Mesothelial cell of epicardium (in vitro differentiated cells): Measurements from ENCODE around the gene MTARC2. TPM values are rescaled to one million over a fixed set of nuclear protein-coding genes. Genes with fewer than 3 reads are reported as not detected.

ENCODE experiments used
- DNase-seq, 2 experiments: peaks; one replicate each; pipeline ENCODE4 v3.0.0; 2021; ENCODE audit warnings: low spot score in 2 of 2; ENCODE audit not compliant: unreplicated experiment in 2 of 2
- H3K27ac Mint-ChIP-seq: 2 replicates; pipeline ENCODE4 v1.8.0; 2021; ENCODE audit warnings: mixed read lengths
- H3K27me3 Mint-ChIP-seq: 2 replicates; pipeline ENCODE4 v1.8.0; 2021; ENCODE audit warnings: low read depth, mixed read lengths
- H3K36me3 Mint-ChIP-seq: 2 replicates; pipeline ENCODE4 v1.8.0; 2021; ENCODE audit warnings: mixed read lengths
- H3K4me1 Mint-ChIP-seq: 2 replicates; pipeline ENCODE4 v1.8.0; 2021; ENCODE audit warnings: mixed read lengths
- H3K4me3 Mint-ChIP-seq: 2 replicates; pipeline ENCODE4 v1.8.0; 2021; ENCODE audit warnings: mild to moderate bottlenecking, moderate library complexity, mixed read lengths
- H3K9me3 Mint-ChIP-seq: 2 replicates; pipeline ENCODE4 v1.8.0; 2021; ENCODE audit warnings: mixed read lengths
- total RNA-seq: library from RNA; stranded (reverse); gene quantifications from 3 replicates; pipeline ENCODE4 v1.2.1, GENCODE V29; 2021
- TF ChIP-seq, protein P1 (sequence below): fragments of 200-600 bp; sonication (generic); IDR thresholded peaks from one replicate; pipeline ENCODE4 v1.5.0; 2021; ENCODE audit warnings: antibody characterized with exemption; ENCODE audit not compliant: unreplicated experiment

Gene MTARC2
- total RNA-seq, 1 donor from 2014 or later, result 12.5 TPM

DNA sequence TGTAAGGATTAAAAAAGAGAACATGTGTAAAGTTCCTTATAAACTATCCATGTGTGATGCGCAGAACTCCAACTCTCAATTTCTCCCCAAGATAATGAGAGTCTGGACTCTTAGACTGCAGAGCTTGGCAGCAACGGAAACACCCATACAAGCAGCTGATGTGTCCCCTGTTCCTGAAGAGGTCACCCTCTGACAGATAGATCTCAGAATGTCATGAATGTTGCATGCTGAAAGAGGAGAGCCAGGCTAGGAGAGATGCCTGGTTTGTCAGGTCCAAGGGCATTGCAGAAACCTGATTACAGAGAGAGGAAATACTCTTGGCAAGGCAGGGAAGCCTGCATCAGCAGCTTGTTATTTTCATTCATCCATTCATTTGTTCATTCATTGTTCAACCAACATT lies 62.8 kb downstream of the MTARC2 start:
- Mint-ChIP-seq H3K4me1 (peaks cover 35% of the 10 kb centered on the region), H3K27ac (no peak overlapping the region), H3K27me3 (peaks cover 7% of the 10 kb centered on the region)

DNA sequence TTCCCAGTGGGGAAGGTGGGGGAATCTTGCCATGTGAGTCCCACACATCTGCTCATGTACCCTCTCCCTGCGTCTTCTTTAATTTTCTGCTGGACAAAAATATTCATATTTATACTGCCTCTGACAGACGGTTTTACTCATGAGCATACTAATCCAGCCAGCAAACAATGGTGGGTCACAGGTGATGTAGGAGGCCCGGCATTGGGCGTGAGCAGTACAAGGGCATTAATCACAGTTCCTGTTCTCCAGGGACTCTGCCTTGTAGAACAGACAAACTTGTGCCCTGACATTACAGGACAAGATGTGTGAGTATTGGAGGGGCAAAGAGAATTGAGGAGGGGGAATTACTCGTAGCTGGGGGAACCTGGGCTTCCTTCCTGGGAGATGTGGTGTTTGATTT lies 63.6 kb downstream of the MTARC2 start:
- Mint-ChIP-seq H3K4me3 (no peak overlapping the region), H3K9me3 (peaks cover 4% of the 10 kb centered on the region), H3K27me3 (peaks cover 4% of the 10 kb centered on the region), H3K4me1 (peaks cover 35% of the 10 kb centered on the region), H3K36me3 (peaks cover 14% of the 10 kb centered on the region), H3K27ac (no peak overlapping the region)
- TF ChIP-seq, protein P1, sequence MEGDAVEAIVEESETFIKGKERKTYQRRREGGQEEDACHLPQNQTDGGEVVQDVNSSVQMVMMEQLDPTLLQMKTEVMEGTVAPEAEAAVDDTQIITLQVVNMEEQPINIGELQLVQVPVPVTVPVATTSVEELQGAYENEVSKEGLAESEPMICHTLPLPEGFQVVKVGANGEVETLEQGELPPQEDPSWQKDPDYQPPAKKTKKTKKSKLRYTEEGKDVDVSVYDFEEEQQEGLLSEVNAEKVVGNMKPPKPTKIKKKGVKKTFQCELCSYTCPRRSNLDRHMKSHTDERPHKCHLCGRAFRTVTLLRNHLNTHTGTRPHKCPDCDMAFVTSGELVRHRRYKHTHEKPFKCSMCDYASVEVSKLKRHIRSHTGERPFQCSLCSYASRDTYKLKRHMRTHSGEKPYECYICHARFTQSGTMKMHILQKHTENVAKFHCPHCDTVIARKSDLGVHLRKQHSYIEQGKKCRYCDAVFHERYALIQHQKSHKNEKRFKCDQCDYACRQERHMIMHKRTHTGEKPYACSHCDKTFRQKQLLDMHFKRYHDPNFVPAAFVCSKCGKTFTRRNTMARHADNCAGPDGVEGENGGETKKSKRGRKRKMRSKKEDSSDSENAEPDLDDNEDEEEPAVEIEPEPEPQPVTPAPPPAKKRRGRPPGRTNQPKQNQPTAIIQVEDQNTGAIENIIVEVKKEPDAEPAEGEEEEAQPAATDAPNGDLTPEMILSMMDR, result no peak
- no peak for DNase-seq

More for the DNA sequence above, 62.8 kb downstream of the MTARC2 start:
- TF ChIP-seq, protein P1, result no peak
- peaks cover 14% of the 10 kb centered on the region for H3K36me3 Mint-ChIP-seq
- H3K4me3 Mint-ChIP-seq, result no peak overlapping the region
- DNase-seq, result no peak
- H3K9me3 Mint-ChIP-seq, result peaks cover 4% of the 10 kb centered on the region

DNA sequence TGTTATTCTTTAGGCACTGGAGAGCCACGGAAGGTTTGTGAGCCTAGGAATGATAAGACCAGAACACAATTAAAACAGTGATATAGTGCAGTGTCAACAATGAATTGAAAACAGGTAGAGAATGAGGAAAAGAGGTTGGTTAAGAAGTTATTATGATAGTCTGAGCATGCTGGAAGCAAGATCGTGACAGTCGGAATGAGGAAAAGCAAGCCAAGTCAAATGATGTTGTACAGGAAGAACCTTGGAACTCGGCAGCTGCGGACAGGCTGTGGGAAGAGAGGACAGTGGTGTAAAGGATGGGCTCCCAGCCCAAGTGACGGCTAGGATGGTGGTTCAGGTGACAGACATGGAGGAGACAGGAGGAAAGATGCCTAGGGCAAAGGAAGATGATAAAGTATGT lies 64.2 kb downstream of the MTARC2 start:
- Mint-ChIP-seq H3K36me3 (peaks cover 14% of the 10 kb centered on the region), H3K4me3 (no peak overlapping the region), H3K27ac (no peak overlapping the region), H3K27me3 (peaks cover 4% of the 10 kb centered on the region), H3K4me1 (peaks cover 35% of the 10 kb centered on the region), H3K9me3 (peaks cover 4% of the 10 kb centered on the region)
- DNase-seq, result no peak
- TF ChIP-seq, protein P1, result no peak

DNA sequence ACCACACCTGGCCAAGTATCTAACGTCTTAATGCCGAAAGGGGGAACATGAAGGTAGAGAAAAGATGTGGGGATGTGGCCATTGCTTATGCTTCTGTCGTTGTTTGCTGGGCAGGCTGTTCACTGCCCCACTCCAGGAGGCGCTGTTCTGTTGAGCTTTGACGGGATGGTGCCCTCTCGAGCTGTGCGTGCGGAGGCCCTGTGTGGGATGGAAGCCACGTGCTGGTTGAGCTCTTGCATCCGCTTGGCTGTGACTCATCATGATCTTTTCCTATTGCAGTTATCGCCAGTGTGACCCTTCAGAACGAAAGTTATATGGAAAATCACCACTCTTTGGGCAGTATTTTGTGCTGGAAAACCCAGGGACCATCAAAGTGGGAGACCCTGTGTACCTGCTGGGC lies 64.9 kb downstream of the MTARC2 start:
- H3K27ac Mint-ChIP-seq, result no peak overlapping the region
- no peak overlapping the region for H3K4me3 Mint-ChIP-seq
- H3K4me1 Mint-ChIP-seq, result peaks cover 28% of the 10 kb centered on the region
- DNase-seq, result no peak
- peaks cover 14% of the 10 kb centered on the region for H3K36me3 Mint-ChIP-seq
- peaks cover 8% of the 10 kb centered on the region for H3K9me3 Mint-ChIP-seq
- TF ChIP-seq, protein P1, result no peak
- peaks cover 4% of the 10 kb centered on the region for H3K27me3 Mint-ChIP-seq

DNA sequence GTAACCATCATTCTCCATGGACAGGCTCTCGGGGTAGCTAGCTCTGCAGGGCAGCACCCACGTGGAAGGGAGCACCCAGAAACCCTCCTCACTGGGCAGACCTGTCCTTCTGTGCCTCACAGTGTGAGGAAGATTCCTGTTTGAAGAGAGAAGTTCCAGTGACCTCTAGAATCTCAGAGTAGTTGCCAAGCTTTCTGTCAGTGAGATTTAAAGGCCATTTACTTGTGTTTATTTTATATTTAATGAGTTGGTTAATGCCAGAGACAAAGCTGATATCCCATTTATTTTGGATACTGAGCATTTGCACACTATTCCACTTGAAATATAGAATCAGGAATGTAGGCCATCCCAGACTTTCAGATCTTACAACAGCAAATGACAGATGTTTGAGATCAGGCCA lies 67.3 kb downstream of the MTARC2 start:
- Mint-ChIP-seq H3K4me1 (peaks cover 29% of the 10 kb centered on the region), H3K36me3 (peaks cover 15% of the 10 kb centered on the region), H3K27ac (no peak overlapping the region), H3K9me3 (peaks cover 11% of the 10 kb centered on the region), H3K27me3 (peaks cover 1% of the 10 kb centered on the region), H3K4me3 (no peak overlapping the region)
- DNase-seq, result no peak
- TF ChIP-seq, protein P1, result no peak

DNA sequence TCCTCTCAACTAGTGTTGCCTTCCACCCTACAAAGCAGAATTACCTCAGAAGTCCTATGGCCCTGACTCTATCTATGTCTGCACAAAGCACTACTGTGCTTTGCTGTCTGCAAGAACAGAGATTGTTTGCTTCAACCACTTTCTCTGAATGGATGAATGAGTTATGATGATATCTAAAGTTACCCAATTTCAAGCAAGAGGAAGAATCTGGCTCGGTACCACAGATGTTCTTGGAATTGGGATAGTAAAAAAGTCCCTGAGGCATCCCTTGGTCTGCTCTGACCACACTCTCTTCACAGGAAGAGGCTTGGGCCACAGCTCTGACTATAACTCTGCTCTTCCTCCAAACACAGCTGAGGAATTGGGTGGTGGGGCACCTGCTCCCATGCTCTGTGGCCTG lies 69.8 kb downstream of the MTARC2 start:
- H3K27ac Mint-ChIP-seq, result no peak overlapping the region

More for the DNA sequence above, 69.8 kb downstream of the MTARC2 start:
- Mint-ChIP-seq H3K9me3 (peaks cover 7% of the 10 kb centered on the region), H3K4me1 (peaks cover 22% of the 10 kb centered on the region), H3K36me3 (peaks cover 10% of the 10 kb centered on the region), H3K4me3 (no peak overlapping the region), H3K27me3 (no peaks in the 10 kb centered on the region)
- DNase-seq, result no peak
- TF ChIP-seq, protein P1, result no peak
